ENCODE results near the gene TMEM114.

DNA sequence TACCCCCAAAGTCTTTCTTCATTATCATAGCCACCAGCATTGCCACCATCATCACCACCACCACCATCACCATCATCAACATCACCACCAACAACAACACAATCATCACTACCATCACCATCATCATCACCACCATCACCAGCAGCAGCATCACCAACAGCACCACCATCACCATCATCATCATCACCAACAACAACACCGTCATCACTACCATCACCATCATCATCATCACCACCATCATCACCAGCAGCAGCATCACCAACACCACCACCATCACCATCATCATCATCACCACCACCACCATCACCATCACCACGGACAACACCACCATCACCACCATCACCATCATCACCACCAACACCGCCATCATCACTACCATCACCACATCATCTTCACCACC is 500 bp upstream of the TMEM114 start:
- TF ChIP-seq, protein P1, sequence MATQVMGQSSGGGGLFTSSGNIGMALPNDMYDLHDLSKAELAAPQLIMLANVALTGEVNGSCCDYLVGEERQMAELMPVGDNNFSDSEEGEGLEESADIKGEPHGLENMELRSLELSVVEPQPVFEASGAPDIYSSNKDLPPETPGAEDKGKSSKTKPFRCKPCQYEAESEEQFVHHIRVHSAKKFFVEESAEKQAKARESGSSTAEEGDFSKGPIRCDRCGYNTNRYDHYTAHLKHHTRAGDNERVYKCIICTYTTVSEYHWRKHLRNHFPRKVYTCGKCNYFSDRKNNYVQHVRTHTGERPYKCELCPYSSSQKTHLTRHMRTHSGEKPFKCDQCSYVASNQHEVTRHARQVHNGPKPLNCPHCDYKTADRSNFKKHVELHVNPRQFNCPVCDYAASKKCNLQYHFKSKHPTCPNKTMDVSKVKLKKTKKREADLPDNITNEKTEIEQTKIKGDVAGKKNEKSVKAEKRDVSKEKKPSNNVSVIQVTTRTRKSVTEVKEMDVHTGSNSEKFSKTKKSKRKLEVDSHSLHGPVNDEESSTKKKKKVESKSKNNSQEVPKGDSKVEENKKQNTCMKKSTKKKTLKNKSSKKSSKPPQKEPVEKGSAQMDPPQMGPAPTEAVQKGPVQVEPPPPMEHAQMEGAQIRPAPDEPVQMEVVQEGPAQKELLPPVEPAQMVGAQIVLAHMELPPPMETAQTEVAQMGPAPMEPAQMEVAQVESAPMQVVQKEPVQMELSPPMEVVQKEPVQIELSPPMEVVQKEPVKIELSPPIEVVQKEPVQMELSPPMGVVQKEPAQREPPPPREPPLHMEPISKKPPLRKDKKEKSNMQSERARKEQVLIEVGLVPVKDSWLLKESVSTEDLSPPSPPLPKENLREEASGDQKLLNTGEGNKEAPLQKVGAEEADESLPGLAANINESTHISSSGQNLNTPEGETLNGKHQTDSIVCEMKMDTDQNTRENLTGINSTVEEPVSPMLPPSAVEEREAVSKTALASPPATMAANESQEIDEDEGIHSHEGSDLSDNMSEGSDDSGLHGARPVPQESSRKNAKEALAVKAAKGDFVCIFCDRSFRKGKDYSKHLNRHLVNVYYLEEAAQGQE (IDR thresholded peaks at IDR 0.05; ENCODE audit: borderline replicate concordance) = no peak
- TF ChIP-seq MXI1 (conservative IDR thresholded peaks at IDR 0.05; ENCODE audit: poor library complexity, severe bottlenecking) = no peak
